Activated T-cell treated with anti-CD3 and anti-CD28 coated beads for 4 hours (primary cell): Measurements from ENCODE around the gene SPRED3.

Source experiments
- DNase-seq: peaks from one replicate; pipeline ENCODE4 v3.0.0-alpha.2; 2020

Gene SPRED3

DNA sequence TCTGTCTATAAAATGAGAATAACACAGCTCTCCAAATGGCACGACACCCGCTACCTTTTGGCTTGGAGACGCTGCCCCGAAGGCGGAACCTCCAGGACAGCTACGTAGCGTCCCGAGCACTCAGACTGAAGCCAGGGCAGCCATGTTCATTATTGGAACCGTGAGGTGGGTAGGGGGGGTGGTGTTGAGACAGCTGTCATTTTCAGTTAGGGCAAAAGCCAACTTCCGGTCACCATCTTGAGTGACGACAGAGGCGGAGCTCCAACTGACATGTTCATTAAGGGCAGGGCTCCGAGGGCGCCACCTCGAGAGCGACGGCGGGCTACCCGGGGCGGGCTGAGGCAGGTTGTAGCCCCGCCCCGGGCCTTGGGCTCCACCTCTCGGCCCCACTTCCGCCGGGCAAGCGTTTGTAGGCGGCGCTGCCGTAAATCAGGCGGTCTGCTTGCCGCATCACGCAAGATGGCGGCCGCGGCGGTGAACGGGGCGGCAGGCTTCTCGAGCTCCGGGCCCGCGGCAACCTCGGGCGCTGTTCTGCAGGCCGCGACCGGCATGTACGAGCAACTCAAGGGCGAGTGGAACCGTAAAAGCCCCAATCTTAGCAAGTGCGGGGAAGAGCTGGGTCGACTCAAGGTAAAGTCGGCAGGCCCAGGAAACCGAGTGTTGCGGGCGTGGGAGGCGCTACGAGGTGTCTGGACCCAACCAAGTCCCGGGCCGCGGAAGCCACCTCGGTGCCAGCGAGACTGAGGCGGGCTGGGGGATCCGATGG lies 14.0 kb upstream of the SPRED3 start, which contains the start of gene PSMD8:
TSS of gene PSMD8 (plus strand) at position 240 of the 766 bp plus-strand sequence. CDS start at position 271, 31 bp downstream.
- DNase-seq, result peak; percentile 94

DNA sequence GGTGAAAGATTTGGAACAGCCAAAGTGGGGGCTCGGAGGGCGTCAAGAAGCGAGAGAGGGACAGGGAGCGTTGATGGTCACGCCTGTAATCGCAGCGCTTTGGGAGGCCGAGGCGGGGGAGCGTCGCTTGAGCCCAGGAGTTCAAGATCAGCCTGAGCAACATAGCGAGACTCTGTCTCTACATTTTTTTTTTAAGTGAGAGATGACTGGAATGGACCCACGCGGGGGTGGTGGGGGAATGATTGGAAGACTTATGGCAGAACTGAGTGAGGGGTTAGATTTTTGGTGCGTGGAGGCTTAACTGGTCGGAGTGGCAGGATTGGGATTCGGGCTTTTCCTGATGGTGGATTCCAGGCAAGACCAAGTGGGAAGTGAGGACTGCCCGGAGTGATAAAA lies 13.4 kb upstream of the SPRED3 start:
- no peak for DNase-seq

- DNase-seq, result no peak
These were observed 12.7 kb upstream of the SPRED3 start for GRCh38 chr19:38375748-38376147.

DNA sequence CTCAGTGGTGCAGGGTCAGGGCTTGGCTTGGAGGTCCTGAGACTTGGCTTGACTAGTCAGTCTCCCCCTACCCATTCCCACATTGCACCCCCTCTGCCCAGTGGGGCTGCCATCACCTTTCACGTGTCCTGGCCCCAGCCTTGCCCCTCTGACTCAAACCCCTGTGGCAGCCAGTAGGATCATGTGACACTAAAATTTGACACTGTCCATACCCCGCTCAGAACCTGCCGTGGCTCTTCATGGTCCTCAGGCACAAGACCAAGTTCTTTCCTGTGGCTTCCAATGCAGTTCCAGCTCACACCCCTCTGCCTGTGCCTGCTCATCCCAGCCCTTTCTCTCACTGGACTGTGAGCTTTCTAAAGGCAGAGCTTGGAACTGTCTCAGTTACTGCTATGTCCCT lies 11.9 kb upstream of the SPRED3 start:
- DNase-seq, result no peak

GRCh38 chr19:38377052-38377451 lies 11.4 kb upstream of the SPRED3 start:
- DNase-seq, result no peak

GRCh38 chr19:38378866-38379265 lies 9.6 kb upstream of the SPRED3 start:
- DNase-seq, result no peak

DNA sequence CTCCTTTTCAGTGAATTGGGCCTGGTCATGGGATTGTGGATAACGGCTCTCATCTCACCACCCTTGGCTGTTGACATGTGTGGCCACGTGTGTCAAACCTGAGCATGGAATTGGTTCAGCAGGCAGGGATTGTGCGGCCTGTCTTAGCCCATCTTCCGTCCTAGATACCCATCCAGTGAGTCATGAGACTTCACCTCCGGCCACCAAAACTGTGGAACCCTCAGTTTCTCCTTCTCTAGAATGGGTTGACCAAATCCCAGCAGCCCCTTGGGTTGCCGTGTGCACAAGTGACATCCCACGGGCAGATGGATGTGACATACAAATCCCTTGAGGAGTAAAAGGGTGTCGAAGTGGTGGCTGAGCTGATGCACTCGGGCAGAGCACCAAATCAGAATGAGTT lies 7.4 kb upstream of the SPRED3 start:
- no peak for DNase-seq

- no peak for DNase-seq
These were observed 5.3 kb upstream of the SPRED3 start for GRCh38 chr19:38383184-38383583.

- DNase-seq, result no peak
These were observed 4.8 kb upstream of the SPRED3 start for GRCh38 chr19:38383743-38384142.

DNA sequence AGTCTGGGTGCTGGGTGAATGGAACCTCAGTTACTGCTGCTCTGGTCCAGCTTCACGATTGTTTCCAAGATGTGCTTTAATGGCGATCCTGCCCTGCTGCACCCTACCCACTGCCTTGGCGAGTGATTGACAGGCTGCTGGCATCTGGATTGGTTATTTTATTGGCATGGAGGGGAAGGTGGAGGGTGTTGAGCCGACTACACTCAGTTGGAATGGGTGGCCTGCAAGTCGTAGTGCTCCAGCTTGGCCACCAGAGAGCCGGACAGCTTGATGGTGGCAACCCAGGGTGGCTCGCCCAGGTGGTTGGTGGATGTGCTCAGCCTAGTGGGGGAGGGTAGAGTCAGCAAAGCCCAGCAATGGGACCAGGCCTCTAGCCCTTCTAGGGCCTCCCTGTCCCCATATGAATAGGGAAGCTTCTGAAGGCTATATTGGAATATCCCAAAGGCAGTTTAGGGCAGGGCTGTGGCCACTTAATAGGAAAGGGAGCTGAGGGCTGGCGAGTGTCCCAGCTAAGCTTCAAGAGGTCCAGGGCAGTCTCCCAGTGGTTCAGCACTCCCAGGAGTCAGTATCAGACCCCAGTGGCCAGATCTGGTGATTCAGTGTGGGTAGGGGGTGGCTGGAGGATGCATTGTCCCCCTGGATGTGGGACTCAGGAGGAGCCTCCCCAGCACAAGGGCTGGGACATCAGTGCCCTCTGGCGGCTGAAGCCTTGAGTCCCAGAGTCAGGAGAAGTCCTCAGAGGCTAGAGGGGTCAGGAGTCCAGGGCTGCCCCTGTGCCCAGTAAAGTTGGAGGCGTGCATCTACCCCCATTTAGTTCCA lies 4.1 kb upstream of the SPRED3 start:
- DNase-seq, result no peak

GRCh38 chr19:38385057-38385803 lies 3.3 kb upstream of the SPRED3 start:
- no peak for DNase-seq

DNA sequence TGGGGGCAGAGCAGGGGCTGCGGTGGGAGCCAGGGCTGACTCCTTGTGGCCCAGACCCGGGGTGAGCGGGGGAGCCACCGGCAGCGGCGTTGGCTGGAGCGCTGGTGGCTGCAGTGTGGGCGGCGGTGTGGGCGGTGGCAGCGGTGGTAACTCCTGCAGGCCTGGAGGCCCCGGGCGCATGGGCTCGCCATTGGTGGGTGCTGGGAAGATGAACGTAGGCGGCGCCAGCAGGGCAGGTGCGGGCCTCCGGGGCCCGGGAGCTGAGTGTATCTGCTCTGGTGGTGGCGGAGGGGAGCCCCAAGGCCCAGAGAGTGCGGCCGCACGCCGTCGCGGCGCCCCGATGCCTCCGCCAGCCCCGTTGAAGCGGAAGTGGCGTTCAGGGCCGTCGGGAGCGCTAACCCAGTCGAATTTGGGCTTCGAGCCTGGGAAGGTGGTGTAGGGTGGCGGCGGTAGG lies 2.7 kb upstream of the SPRED3 start:
- no peak for DNase-seq

- DNase-seq, result no peak
These were observed 2.1 kb upstream of the SPRED3 start for GRCh38 chr19:38386300-38386970.

DNA sequence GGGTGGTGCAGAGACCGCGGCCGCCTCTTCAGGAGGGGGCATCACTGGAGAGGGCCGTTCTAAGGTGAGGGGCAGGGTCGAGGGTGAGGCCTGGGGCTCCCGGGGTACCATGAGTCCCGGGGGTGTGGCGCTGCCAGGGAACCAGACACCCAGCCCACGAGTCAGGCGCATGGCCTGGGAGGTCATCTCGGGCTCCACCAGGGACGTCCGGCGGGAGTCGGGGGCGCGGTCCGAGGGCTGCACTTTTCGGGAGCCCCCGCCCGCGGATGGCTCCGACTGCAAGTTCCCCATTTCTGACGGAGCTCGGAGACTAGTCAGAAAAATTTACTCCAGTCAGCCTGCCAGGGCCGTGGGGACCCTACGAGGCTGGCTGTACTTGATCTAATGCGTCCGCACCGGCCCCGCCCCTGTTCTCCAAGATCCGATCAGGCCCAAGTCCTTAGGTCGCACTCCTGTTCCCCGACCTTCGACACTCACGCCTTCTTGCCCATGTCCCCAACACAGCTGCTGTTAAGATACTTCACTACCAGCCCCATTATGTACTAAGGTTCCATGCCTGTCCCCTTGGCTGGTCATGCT lies 1.4 kb upstream of the SPRED3 start:
- DNase-seq, result no peak

GRCh38 chr19:38387550-38388348 lies 748 bp upstream of the SPRED3 start, which contains the start of gene GGN:
Gene GGN, minus strand, starts transcription at chr19:38388034. Its CDS starts 773 bp downstream, at chr19:38387261.
- DNase-seq, result peak; percentile 75

DNA sequence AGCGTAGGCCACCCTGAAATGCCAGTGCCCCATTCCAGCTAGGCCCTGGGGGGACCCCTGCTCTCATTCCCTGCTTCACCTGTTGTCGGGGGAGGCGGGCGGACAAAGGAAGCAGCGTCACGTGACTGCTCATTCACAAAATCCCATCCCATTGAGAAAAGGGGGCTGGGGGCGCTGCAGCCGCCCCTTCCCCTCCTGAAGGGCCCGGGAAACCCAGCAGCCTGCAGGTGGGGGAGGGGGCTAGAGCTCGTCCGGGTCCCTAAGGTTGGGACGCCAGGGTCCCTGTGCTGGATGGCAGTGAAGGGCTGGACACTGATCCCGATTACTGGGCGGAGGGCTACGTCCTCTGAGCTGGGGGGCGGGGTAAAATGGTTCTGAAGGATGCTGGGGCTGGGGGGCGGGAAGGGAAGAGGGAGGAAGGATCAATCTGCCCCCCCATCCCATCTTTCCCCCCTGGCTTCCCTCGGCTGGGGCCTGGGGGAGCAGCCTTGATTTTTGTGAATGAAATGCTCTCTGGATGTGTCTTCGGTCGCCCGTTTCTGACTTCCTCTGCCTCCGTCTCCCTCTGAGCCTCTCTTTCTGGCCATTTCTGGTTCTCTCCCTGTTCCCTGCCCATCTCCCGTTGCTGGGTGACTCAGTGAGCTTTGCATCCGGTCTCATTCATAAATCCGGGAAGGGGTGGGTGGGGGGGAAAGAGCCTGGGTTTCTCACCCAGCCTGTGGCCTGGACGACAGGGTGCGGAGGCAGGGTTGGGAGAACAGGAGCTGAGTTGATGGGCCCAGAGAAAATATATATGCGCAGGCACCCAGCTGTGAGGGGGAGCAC lies 816 bp downstream of the SPRED3 start:
- no peak for DNase-seq

DNA sequence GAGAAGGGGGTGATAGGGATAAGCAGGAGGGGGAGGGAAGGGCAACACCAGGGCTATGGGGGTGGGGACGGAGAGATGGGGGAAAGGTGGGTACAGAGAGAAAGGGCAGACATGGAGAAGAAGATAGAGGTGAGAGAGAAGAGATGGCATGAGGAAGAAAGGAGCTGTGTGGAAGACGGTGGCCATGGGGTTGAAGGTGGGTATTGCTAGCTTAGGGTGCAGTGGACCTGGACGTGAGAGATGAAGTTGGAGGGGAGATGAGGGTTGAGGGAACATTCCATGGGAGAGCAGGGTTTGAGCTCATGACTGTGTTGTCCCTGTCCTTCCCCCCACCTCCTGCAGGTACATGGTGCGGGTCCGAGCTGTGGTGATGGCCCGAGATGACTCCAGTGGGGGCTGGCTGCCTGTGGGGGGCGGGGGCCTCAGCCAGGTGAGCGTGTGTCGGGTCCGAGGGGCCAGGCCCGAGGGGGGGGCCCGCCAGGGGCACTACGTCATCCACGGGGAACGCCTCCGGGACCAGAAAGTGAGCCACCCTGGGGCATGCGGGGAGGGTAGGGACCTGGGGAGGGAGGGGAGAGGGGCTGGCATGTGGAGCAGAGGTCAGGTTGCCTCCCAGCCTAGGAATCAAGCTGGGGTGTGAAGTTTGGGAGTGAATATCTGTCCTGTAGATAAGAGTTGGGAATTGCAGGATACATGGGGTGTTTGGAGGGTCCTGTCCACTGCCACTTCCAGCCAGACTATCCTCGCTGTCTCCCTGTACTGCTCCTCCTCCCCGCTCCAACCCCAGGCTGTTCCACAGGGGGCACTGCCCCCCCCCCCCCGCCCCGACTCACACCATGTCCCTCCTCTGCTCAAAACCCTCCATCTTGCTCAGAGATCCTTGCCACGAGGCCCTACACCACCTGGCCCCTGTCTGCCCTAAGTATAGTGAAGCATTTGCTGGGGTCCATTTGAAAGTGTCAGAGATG lies 1.7 kb downstream of the SPRED3 start:
- DNase-seq, result no peak

- no peak for DNase-seq
These were observed 3.5 kb downstream of the SPRED3 start for GRCh38 chr19:38391911-38392464.
